K562 (cell line): ENCODE data around the gene PCED1B. TPM values are rescaled to one million over a fixed set of nuclear protein-coding genes. Genes with fewer than 3 reads are reported as not detected.

Source experiments
- C11orf30 ChIP-seq: fragments of 450-650 bp; IDR thresholded peaks from 2 replicates; pipeline ENCODE4 v1.6.1; 2016; ENCODE audit warnings: low read depth, mild to moderate bottlenecking
- CCAR2 ChIP-seq: fragments of 200-400 bp; formaldehyde crosslinking; IDR thresholded peaks from 2 replicates; pipeline ENCODE4 v1.6.1; 2017; ENCODE audit warnings: mild to moderate bottlenecking, low read depth, low read length
- GABPB1 ChIP-seq: sonication (generic); formaldehyde crosslinking; IDR thresholded peaks from 2 replicates; pipeline ENCODE4 v1.8.0; 2022; ENCODE audit warnings: mild to moderate bottlenecking, missing genetic modification reagents
- KLF10 ChIP-seq: fragments of 250-450 bp; sonication (Bioruptor Pico); IDR thresholded peaks from 2 replicates; pipeline ENCODE4 v1.6.1; 2021; ENCODE audit warnings: matching md5 sums
- NCOA1 ChIP-seq: fragments of 450-650 bp; IDR thresholded peaks from 2 replicates; pipeline ENCODE4 v1.6.1; 2016; ENCODE audit warnings: low read depth
- OTX1 ChIP-seq: fragments of 450-650 bp; formaldehyde crosslinking; IDR thresholded peaks from 2 replicates; pipeline ENCODE4 v1.4.0; 2022; ENCODE audit warnings: mild to moderate bottlenecking
- RUNX1 ChIP-seq: sonication (generic); IDR thresholded peaks from 2 replicates; pipeline ENCODE4 v1.6.1; 2016; ENCODE audit warnings: antibody characterized with exemption, low read depth
- TEAD1 ChIP-seq, 2 experiments: fragments of 450-650 bp in 1 of 2; sonication (generic) in 1 of 2; formaldehyde crosslinking; IDR thresholded peaks; 2 replicates each; pipeline versions ENCODE4 v1.4.0 to v1.8.0; 2020 to 2022; ENCODE audit warnings: mild to moderate bottlenecking in 2 of 2, missing genetic modification reagents in 1 of 2
- ZFPM2 ChIP-seq: fragments of 250-450 bp; sonication (Bioruptor Pico); IDR thresholded peaks from 2 replicates; pipeline ENCODE4 v1.5.1; 2022; ENCODE audit warnings: mild to moderate bottlenecking
- polyA plus RNA-seq, 8 experiments: library from polyadenylated mRNA; depleted of rRNA in 4 of 8; stranded (reverse) in 5 of 8; unstranded in 3 of 8; fragments of >200 nt; fragmentation: Nextera tagmentation in 2 of 8; fragmentation: Illumina TruSeq in 1 of 8; extraction: Ambion mirVana in 2 of 8; extraction: Trizol in 1 of 8; gene quantifications; 2 replicates each; pipeline versions ENCODE4 v1.2.1 to v1.2.3, GENCODE V29; 2011 to 2014; ENCODE audit warnings: inconsistent platforms in 1 of 8, missing spikeins in 1 of 8
- total RNA-seq, 7 experiments: library from RNA; depleted of rRNA in 6 of 7; stranded (reverse); fragments of >200 nt in 6 of 7; fragmentation: Illumina TruSeq in 2 of 7; extraction: Trizol in 2 of 7; gene quantifications; 2 replicates each; pipeline versions ENCODE4 v1.2.1 to v1.2.3, GENCODE V29; 2011 to 2021; ENCODE audit warnings: low replicate concordance in 1 of 7
- TF ChIP-seq, protein P1 (sequence below): fragments of 450-650 bp; formaldehyde crosslinking; IDR thresholded peaks from 2 replicates; pipeline ENCODE4 v1.4.0; 2020; ENCODE audit warnings: mild to moderate bottlenecking, moderate library complexity
- TF ChIP-seq, protein P2 (sequence below): fragments of 250-450 bp; sonication (Bioruptor Pico); IDR thresholded peaks from 2 replicates; pipeline ENCODE4 v1.5.0; 2021; ENCODE audit warnings: mild to moderate bottlenecking, borderline replicate concordance
- TF ChIP-seq, protein P3 (sequence below): fragments of 150-350 bp; IDR thresholded peaks from 2 replicates; pipeline ENCODE4 v1.6.1; 2014; ENCODE audit warnings: low read depth, mild to moderate bottlenecking, low read length, borderline replicate concordance
- TF ChIP-seq, protein P4 (sequence below), 2 experiments: fragments of 450-650 bp; IDR thresholded peaks; 2 replicates each; pipeline ENCODE4 v1.6.1; 2016

The PCED1B gene
- total and polyA plus RNA-seq, 9 of the 15 experiments (the other 6 are each of a cell fraction or from before 2014, with no cell fraction given) = 1.2 to 9.3 (median 2.5) TPM

DNA sequence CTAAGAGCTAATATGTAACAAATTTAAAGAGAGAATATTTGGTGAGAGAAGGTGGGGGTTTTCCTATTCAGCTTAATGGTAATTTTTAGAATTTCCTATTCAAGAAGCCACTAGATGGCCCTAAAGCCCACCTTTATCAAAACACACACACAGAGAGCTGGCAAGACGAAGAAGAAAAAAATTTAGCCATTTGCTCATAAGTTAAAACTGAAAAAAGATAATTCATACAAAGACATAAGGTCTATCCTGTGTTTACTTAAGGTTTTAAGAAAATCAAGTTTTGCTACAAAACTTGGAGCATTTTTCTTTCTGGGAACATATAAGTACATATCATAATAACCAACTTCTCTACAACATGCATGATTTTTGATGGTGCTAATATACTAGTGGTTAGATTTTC lies 46.8 kb upstream of the PCED1B start (continued):
- TF ChIP-seq, protein P1, sequence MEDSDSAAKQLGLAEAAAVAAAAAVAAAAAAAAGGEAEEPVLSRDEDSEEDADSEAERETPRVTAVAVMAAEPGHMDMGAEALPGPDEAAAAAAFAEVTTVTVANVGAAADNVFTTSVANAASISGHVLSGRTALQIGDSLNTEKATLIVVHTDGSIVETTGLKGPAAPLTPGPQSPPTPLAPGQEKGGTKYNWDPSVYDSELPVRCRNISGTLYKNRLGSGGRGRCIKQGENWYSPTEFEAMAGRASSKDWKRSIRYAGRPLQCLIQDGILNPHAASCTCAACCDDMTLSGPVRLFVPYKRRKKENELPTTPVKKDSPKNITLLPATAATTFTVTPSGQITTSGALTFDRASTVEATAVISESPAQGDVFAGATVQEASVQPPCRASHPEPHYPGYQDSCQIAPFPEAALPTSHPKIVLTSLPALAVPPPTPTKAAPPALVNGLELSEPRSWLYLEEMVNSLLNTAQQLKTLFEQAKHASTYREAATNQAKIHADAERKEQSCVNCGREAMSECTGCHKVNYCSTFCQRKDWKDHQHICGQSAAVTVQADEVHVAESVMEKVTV (CRISPR knock-in tag) = peak; percentile 85
- TF ChIP-seq RUNX1 = no peak
- TF ChIP-seq C11orf30 = no peak
- no peak for TF ChIP-seq TEAD1 (CRISPR knock-in tag; IDR thresholded peaks at IDR 0.05)
- TF ChIP-seq CCAR2 = no peak
- no peak for TF ChIP-seq NCOA1
- no peak for TF ChIP-seq KLF10 (CRISPR knock-in tag)
- TF ChIP-seq, protein P2, sequence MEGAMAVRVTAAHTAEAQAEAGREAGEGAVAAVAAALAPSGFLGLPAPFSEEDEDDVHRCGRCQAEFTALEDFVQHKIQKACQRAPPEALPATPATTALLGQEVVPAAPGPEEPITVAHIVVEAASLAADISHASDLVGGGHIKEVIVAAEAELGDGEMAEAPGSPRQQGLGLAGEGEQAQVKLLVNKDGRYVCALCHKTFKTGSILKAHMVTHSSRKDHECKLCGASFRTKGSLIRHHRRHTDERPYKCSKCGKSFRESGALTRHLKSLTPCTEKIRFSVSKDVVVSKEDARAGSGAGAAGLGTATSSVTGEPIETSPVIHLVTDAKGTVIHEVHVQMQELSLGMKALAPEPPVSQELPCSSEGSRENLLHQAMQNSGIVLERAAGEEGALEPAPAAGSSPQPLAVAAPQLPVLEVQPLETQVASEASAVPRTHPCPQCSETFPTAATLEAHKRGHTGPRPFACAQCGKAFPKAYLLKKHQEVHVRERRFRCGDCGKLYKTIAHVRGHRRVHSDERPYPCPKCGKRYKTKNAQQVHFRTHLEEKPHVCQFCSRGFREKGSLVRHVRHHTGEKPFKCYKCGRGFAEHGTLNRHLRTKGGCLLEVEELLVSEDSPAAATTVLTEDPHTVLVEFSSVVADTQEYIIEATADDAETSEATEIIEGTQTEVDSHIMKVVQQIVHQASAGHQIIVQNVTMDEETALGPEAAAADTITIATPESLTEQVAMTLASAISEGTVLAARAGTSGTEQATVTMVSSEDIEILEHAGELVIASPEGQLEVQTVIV (CRISPR knock-in tag) = no peak
- TF ChIP-seq, protein P3, sequence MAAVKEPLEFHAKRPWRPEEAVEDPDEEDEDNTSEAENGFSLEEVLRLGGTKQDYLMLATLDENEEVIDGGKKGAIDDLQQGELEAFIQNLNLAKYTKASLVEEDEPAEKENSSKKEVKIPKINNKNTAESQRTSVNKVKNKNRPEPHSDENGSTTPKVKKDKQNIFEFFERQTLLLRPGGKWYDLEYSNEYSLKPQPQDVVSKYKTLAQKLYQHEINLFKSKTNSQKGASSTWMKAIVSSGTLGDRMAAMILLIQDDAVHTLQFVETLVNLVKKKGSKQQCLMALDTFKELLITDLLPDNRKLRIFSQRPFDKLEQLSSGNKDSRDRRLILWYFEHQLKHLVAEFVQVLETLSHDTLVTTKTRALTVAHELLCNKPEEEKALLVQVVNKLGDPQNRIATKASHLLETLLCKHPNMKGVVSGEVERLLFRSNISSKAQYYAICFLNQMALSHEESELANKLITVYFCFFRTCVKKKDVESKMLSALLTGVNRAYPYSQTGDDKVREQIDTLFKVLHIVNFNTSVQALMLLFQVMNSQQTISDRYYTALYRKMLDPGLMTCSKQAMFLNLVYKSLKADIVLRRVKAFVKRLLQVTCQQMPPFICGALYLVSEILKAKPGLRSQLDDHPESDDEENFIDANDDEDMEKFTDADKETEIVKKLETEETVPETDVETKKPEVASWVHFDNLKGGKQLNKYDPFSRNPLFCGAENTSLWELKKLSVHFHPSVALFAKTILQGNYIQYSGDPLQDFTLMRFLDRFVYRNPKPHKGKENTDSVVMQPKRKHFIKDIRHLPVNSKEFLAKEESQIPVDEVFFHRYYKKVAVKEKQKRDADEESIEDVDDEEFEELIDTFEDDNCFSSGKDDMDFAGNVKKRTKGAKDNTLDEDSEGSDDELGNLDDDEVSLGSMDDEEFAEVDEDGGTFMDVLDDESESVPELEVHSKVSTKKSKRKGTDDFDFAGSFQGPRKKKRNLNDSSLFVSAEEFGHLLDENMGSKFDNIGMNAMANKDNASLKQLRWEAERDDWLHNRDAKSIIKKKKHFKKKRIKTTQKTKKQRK = no peak
- TF ChIP-seq ZFPM2 (CRISPR knock-in tag) = no peak
- no peak for TF ChIP-seq GABPB1
- TF ChIP-seq, protein P4, sequence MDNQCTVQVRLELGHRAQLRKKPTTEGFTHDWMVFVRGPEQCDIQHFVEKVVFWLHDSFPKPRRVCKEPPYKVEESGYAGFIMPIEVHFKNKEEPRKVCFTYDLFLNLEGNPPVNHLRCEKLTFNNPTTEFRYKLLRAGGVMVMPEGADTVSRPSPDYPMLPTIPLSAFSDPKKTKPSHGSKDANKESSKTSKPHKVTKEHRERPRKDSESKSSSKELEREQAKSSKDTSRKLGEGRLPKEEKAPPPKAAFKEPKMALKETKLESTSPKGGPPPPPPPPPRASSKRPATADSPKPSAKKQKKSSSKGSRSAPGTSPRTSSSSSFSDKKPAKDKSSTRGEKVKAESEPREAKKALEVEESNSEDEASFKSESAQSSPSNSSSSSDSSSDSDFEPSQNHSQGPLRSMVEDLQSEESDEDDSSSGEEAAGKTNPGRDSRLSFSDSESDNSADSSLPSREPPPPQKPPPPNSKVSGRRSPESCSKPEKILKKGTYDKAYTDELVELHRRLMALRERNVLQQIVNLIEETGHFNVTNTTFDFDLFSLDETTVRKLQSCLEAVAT (IDR thresholded peaks at IDR 0.05) = no peak
- no peak for TF ChIP-seq OTX1 (CRISPR knock-in tag)
